GM18868 (cell line): ENCODE results near the gene COA7.
"Not testable (repeated sequence)": the region's sequence is repeated elsewhere in the genome, so short reads cannot be mapped to it uniquely, and the experiment has no call there.

Source experiments
- ATAC-seq: cut with Tn5 transposase; IDR thresholded peaks from one replicate; pipeline ENCODE4 v1.9.1; 2021; ENCODE audit warnings: mild to moderate bottlenecking, moderate library complexity; ENCODE audit not compliant: unreplicated experiment

COA7 gene

GRCh38 chr1:52697795-52698674 lies at the start of gene COA7:
Gene COA7 (minus strand): TSS chr1:52698347. CDS start chr1:52698326, 21 bp downstream.
- peak; percentile 32 for ATAC-seq

- no peak for ATAC-seq
These were observed 49.3 kb upstream of the COA7 start for GRCh38 chr1:52747450-52747849.

- no peak for ATAC-seq
These were observed 48.0 kb upstream of the COA7 start for GRCh38 chr1:52746189-52746588.

GRCh38 chr1:52741259-52741658 lies 43.1 kb upstream of the COA7 start:
- ATAC-seq: no peak

GRCh38 chr1:52739699-52740467 lies 41.7 kb upstream of the COA7 start:
- ATAC-seq: no peak

GRCh38 chr1:52738893-52739292 lies 40.7 kb upstream of the COA7 start:
- no peak for ATAC-seq

- no peak for ATAC-seq
These were observed 40.0 kb upstream of the COA7 start for GRCh38 chr1:52738148-52738547.

GRCh38 chr1:52735371-52735770 lies 37.2 kb upstream of the COA7 start:
- ATAC-seq: not testable (repeated sequence)

- ATAC-seq: no peak
These were observed 35.2 kb upstream of the COA7 start for GRCh38 chr1:52733368-52733767.

- ATAC-seq: no peak
These were observed 30.0 kb upstream of the COA7 start for GRCh38 chr1:52727956-52728656.

- no peak for ATAC-seq
These were observed 29.0 kb upstream of the COA7 start for GRCh38 chr1:52727114-52727586.

GRCh38 chr1:52726265-52727113 lies 28.3 kb upstream of the COA7 start, which contains the start of gene ZYG11B:
Gene ZYG11B (plus strand): TSS chr1:52726453. CDS start chr1:52726654, 201 bp downstream.
- peak; percentile 94 for ATAC-seq

GRCh38 chr1:52725903-52726264 lies 27.7 kb upstream of the COA7 start:
- ATAC-seq: no peak

- no peak for ATAC-seq
These were observed 25.1 kb upstream of the COA7 start for GRCh38 chr1:52723260-52723659.

- not testable (repeated sequence) for ATAC-seq
These were observed 17.1 kb upstream of the COA7 start for GRCh38 chr1:52715296-52715695.

GRCh38 chr1:52713590-52713989 lies 15.4 kb upstream of the COA7 start:
- ATAC-seq: no peak

GRCh38 chr1:52709016-52709415 lies 10.9 kb upstream of the COA7 start:
- no peak for ATAC-seq

GRCh38 chr1:52707927-52708655 lies 9.9 kb upstream of the COA7 start:
- no peak for ATAC-seq
